Activated CD8-positive, alpha-beta memory T cell treated with anti-CD3 and anti-CD28 coated beads, Interleukin-2, amount 50 U/mL, for 1 hour (primary cell): ENCODE data around the gene TBC1D5.

Source experiments
- DNase-seq: peaks from one replicate; pipeline ENCODE4 v3.0.0-alpha.2; 2020; ENCODE audit errors: extremely low read depth

The TBC1D5 gene

DNA sequence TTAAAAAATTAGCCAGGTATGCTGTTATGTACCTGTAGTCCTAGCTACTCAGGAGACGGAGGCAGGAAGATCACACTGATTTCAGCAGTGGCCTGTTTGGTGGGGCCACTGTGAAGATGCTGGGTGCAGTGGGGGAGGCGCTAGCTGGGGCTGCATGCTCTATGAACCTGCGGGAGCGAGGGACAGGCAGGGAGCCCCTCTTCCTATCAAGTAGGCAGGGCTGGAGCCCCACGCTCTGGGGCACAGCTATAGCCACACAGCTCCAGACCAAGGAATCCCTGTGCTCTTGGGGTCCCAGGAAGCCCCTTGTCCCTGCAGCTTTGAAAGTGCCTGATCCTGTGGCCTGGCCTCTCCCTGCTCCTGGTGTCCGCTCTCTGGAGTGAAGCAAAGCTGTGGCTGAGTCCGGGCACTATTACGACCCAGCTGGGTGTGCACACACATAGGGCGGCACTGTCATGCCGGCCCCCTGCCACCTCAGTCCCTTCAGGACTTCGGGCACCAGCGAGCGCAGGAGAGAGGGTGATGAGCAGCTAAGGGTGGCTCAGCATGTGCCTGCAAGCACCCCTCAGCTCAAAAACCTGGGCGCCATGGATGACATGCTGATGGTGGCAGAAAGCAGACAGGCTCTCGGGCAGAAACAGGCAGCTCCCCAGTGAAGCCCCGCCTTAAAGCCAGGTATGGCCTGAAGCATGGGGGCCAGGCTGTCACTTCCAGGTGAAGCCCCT lies 262.6 kb downstream of the TBC1D5 start:
- DNase-seq, result no peak

DNA sequence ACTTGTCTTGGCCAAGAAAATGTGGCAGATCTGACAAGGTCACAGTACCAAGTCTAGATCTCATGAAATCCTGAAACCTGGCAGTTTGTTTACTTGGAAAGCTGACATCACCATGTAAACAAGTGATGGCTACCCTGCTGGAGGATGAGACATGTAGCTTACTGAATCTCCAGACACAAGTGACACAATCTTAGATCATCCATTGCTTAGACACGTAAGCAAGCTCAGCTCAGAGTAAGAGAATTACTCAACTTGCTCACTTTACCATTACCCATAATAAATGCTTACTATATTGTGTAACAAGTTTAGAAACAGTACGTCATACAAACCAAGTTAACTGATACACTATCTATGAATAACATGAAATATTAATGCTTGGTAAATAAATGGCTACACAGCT lies 263.8 kb downstream of the TBC1D5 start:
- DNase-seq, result no peak

DNA sequence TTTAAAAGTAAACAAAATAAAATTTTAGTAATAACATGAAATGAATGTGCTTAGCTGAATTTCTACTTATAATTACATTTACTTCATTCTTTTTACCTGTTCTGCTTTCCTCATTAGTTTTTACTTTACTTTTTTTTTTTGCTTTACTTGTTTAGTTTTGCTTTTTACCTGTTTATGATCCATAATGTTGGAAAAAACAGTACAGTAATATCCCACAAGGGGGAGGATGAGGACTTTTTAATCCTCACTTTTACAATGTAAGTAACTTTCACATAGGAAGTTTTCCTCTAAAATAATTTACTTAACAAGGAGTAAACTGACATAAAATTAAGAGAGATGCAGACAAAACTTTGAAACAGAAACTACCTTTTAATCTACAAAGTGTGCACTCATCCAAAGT lies 268.7 kb downstream of the TBC1D5 start:
- no peak for DNase-seq

DNA sequence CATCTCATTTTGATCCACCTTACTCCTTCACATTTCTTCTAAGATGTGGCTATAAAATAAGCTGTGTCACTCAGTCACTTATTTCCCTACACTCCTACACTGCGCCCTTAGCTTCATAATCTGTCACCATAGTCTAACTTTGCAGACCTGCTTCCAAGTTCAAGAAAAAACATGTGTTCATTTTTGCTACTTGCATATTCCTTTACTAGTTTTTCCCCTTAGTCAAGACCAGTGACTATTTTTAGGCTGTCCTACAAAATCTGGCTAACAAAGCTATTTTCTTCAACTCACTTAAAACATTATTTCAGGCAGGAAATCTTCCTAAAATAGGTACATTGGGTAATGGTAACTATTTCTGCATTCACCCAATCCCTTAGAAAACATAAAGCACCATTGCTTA lies 272.5 kb downstream of the TBC1D5 start:
- DNase-seq, result no peak

DNA sequence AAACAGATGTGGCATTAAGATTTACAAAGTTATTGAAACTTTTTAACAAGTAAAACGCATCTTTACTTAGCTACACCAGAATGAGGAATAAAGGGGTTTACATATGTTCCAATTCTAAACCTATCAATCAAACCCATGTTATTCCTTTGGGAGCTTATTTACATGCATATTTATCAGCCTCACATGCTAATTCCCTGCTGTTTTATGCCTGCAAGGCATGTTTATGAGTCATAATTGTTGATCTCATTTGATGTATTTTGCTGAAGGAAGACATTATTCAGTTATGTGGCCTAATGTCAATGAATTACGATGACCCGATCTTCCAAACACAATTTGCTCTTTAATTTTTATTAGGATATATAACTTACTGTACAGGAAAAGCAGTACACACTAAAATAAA lies 272.9 kb downstream of the TBC1D5 start:
- no peak for DNase-seq

DNA sequence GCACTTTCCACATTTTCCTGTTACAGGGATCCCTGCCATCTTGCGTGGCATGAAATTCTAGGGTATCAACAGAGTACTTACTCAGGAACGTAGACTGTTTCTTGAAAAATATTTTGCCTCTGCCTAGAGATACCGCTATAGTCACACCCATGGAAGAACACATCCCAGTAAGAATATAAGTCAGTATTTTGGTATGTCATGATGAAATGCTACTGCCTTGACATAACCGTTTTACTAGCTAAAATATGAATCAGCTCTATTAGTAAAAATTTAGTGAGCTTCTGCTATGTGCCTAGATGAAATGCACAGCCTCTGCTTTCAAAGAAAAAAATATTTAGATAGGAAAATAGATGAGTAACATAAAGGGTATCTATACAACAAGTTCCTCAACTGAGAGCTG lies 276.4 kb downstream of the TBC1D5 start:
- DNase-seq, result no peak

DNA sequence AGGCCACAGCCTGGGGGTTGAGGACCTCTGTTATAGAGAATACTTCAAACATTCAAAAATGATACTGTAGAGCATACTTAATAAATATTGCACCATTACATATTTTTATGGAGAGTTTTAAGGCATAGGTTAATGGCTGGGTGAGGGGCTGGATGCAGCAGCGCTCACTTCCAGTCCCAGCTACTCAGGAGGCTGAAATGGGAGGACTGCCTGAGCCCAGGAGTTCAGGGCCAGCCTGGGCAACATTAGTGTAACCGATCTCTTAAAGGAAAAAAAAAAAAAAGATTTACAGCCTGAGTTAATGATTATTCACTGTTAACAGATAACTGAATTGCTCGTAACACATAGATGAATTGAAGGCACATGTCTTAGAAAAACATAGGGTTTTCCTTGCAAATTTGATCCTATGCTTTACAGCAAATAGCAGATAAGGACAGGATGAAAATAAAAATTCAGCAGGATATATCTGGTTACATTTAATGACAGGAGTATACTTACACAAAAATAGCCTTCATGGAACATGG lies 282.9 kb downstream of the TBC1D5 start:
- DNase-seq, result no peak

DNA sequence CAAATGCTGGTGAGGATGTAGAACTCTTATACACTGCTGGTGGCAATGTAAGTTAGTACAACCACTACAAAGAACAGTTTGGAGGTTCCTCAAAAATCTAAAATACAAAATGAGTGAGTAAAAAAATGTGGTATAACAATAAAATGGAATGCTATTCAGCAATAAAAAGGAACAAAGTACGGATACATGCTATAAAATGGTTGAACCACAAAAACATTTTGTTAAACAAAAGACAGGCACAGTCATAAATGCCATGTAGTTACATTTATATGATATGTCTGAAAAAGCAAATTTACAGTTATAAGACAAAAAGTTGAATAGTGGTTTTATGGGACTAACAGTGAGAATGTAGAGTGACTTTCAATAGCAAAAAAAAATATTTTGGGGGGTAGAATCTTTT lies 285.8 kb downstream of the TBC1D5 start:
- DNase-seq, result no peak

DNA sequence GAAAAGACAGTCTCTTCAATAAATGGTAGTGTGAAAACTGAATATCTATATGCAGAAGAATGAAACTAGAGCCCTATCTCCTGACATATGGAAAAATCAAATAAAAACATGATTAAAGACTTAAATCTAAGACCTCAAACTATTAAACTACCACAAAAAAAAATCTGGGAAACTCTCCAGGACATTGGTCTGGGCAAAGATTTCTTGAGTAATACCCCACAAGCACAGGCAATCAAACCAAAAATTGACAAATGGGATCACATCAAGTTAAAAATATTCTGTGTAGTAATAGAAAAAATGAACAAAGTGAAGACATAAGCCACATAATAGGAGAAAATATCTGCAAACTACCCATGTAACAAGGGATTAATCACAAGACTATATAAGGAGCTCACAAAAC lies 286.4 kb downstream of the TBC1D5 start:
- no peak for DNase-seq

DNA sequence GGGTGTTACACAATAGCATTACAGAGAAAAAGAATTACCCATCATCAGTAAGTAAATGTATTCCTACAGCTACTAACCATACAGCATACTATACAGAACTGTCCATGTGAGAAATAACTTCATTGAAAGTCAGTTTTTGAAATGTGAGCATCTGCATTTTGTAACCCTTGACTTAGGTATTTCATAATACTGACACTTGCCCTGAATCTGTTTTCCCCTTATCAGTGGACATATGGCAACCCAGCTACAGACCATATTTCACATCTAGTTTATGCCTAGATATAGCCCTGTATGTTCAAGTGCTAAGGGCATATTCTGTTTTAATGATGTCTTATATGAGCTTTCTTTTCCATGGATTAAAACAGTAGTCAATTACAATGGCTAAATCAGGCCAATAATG lies 297.6 kb downstream of the TBC1D5 start:
- no peak for DNase-seq

DNA sequence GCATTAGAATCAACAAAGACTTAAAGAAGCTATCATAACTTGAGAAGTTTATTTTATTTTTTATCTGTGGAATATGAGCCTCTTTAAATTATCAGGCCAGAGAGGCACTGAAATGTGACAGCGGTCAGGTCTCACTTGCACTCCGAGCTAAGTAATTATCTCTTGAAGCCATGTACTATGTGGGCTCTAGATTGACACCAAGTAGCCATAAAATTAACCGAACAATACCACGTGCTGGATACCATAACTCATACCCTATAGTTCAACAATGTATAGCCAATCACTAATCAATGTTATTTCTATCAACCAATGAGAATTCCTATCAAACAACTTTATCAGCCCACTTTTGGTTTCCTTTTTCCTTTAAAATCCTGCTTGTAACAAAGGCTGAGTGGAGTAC lies 299.3 kb downstream of the TBC1D5 start:
- no peak for DNase-seq

DNA sequence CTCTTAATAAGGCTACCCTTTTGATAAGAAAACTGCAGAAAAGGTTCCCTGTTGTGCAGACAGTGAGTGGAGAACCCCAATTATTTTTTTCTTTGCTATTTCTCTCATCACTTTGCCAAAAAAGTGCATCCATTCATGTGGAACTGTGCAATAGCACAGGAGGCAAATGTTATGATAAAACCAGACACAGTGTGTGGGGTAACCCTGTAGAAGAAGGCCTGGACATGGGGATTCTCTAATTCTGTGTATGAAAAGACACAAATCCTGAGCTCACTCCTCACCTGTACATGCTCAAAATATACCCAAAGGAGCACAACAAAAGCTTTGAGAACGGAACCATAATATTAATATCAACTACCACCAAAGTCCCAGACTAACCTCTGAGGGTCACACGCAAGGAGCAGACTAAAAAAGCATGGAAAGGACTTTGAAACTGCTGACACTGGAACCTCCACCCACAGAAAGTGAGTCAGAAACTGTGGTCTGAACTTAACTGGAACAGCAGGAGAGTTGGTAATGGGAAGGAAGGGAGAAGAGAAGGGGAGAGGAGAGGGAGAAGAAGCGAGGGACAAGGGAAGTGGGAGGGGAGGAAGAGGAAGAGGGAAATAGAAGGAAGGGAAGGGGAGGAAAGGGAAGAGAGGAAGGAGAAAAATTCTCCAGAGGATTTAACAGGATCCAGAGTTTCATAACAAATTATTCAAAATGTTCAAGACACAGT lies 299.9 kb downstream of the TBC1D5 start:
- no peak for DNase-seq

DNA sequence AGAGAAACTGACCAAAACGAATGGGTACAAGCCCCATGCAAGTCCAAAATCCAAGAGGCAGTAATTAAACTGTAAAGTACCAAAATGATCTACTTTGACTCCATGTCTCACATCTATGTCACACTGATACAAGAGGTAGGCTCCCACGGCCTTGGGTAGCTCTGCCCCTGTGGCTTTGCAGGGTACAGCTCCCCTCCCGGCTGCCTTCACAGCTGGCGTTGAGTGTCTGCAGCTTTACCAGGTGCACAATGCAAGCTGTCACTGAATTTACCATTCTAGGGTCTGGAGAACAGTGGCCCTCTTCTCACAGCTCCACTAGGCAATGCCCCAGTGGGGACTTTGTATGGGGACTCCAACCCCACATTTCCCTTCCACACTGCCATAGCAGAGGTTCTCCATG lies 308.6 kb downstream of the TBC1D5 start:
- DNase-seq, result no peak

DNA sequence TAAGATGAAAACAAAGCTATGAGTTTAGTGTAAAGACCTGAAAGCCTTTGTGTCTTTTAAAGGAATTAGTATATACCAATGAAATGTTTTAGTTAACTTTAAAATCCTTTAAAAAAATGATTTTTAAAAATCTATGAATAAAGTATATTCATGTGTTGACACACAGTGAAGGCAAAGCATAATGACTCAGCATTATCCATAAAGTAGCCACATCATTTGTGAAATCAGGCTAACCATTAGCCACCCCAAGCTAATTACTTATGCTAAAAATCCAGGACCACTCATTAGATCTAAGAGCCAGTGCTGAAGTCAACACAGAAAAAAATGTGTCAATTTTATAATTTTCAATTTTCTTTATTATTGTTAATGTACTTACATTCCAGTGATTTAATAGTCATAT lies 310.2 kb downstream of the TBC1D5 start:
- no peak for DNase-seq

DNA sequence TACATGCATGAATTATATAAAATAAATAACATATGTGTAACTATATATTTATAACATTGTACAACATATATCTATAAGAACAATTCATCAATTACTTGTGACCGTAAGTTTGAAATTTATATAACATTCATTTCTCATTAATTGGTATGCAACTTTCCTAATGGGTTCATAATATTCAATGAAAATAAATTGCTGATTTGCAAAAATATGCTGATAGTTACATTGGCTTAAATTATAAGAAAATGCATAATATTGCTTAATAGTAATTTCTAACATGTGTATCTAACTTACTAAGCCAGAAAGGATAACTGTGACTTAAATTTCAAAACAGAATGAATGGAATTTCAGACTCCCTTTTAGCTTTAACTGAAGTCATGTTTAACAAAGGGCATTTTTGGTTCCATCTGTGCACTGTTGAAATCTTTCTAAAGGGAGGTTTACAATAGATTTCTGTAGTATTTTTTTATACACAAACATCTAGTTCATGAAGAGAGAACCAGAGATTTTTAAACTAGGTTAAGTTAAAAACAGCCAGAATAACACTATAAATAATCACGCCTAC lies 310.9 kb downstream of the TBC1D5 start:
- DNase-seq, result no peak

DNA sequence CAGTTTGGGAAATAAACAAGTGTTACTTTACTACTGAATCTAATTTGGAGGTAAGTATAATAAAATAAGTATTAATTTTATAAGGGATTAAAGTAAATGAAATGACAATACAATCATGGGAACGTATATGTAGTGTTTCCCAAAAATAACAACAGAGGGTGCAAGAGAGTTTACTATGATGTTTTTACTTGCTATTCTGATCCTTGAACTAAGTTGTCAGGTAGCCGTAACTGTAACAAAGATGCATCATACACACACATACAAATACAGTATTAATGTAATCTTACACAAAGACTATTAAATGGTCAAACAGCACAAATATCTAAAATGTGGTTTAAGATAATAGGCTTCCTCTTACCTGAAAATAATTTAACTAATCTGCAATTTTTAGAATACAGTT lies 311.4 kb downstream of the TBC1D5 start:
- DNase-seq, result no peak

DNA sequence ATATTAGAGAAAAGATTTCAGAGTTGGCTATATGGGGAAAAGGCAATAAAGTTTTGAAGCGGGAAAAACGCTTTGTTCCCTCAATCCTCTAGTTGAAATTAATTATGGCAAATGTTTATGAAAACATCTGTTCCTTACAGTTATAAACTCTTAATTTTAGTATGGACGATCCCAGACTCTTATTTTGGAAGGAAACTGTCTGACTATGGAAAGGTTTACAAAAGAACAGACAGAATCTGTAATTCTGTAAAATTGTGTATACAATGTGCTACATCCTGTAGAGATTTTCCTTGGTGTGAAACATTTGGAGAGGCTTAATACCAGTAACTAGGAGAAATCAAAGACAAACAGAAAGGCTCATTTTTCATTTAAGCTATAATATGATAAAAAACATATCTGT lies 311.8 kb downstream of the TBC1D5 start:
- no peak for DNase-seq

DNA sequence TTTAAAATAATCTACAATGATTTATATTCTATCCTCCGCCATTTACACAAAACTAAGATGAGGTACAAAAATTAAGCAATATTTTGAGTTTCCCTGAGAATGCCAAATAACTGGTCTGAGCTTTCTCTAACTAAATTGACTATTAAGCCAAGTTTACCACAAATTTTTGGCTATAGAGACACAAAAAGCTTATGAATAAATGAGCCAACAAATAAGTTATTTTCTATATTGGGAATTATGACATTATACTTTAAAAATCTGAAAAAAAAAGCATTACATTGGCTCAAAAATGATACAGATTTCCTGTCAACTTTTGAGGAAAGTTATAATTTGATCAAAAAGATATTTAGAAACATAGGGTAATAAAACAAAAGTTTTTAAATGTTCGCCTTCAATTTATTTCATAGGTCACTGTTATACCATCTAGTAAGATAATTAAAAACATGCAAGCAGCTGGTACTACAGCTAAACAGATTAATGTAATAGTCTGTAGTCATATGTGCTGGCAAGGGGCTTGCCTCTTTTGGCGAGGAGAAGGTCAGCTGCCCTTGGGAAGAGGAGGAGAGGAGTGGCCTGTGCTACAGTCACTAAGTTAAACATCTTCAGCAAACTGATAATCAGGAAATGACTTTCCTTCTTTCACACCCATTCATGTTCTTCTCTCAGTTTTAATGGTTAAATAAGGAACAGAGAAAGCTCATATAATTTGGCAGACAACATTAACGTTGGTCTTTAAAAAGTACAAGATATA lies 318.5 kb downstream of the TBC1D5 start:
- no peak for DNase-seq

DNA sequence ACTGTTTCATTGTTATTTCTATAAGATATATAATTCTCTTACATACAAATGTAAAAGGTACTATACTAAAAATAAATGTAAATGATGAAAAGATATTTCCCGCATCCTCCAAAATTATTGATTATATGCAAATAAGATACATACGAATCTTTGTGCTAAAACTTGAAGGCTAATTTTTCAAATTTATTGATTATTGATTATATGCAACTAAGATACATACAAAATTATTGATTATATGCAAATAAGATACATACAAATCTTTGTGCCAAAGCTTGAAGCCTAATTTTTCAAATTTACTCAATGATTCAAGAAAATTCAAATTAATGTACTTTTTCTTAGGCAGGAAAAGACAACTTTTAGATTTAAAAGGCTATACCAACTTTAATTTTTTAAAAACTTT lies 319.8 kb downstream of the TBC1D5 start:
- no peak for DNase-seq

DNA sequence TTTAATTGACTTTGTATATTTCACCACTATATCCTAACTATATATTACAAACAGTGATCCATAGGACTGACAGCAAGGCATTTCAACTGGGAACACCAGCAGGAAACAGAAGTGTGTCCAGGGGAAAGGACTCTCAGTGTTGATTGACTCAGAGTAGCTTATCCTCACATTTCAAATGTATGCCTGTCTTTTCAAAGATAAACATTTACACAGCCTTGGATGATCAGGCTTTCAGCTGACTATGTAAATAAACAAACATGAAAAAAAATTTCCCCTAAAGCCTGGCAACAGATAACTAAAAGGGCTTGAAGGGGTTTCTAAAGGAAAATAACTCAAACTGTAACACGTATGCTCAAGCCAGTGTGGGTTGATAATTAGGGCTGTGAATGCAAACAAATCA lies 321.8 kb downstream of the TBC1D5 start:
- no peak for DNase-seq

DNA sequence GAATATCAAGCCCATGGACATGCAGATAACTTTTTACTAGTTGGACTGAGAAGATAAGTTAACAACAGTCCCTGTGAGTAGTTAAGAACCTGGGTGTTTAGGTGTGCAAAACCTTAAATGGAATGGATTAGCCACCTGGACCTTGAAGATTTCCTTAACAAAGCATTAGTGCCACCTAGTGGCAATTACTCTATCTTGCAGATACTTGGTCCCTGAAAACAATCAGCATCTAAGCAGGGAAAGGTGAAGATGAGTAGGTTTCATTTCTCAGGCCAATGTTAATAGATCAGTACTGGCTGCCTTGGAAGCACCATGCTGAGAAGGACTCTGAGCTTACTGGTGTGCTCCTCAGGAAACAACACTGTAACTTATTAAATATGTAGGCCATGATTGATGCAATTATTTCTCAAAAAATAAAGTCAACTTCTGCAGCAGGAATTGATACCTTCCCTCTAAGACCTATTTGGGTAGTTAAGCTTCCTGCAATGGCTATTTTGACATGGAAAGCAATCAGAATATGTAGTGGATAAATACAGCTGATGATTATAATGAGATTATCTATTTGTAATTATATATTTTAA lies 329.4 kb downstream of the TBC1D5 start:
- DNase-seq, result no peak
